IMR-90 (cell line): ENCODE results near the gene TMEM248. TPM values are rescaled to one million over a fixed set of nuclear protein-coding genes. Genes with fewer than 3 reads are reported as not detected.

Experiments
- ATAC-seq: fragments of 200-7000 bp; cut with Tn5 transposase; 2 replicates; pipeline ENCODE4 v1.9.1; 2020; ENCODE audit warnings: low read depth, mild to moderate bottlenecking, moderate library complexity
- BruUV-seq: library from RNA; stranded (reverse); fragments of 400-500 nt; replicated peaks from 2 replicates; lab custom pipeline; 2021; lab: Mats Ljungman, UMichigan
- CTCF ChIA-PET: fragments of 300-600 bp; formaldehyde crosslinking; extraction: SDS; loops from one replicate; lab custom pipeline; 2021; ENCODE audit warnings: antibody characterized with exemption; lab: Yijun Ruan, JAX
- POLR2A ChIA-PET: fragments of 300-600 bp; sonication (Branson Sonifier 250); formaldehyde crosslinking; loops from one replicate; lab custom pipeline; 2022; ENCODE audit warnings: antibody characterized with exemption; ENCODE audit not compliant: unreplicated experiment; lab: Charles Lee
- DNase-seq: peaks from one replicate; pipeline ENCODE4 v3.0.0; 2013
- H2AFZ ChIP-seq: replicated peaks from 2 replicates; pipeline ENCODE3; 2013; ENCODE audit warnings: low read length, mild to moderate bottlenecking; ENCODE audit not compliant: poor library complexity
- H2AK5ac ChIP-seq: 2 replicates; pipeline ENCODE4 v1.6.1; 2013; ENCODE audit warnings: low read depth, low read length, inconsistent platforms
- H2AK9ac ChIP-seq: replicated peaks from 2 replicates; pipeline ENCODE3; 2013; ENCODE audit warnings: mild to moderate bottlenecking, low read depth, low read length, moderate library complexity; ENCODE audit not compliant: poor library complexity
- H2BK120ac ChIP-seq: 2 replicates; pipeline ENCODE4 v1.6.1; 2013; ENCODE audit warnings: low read depth, low read length, inconsistent platforms
- H2BK15ac ChIP-seq: 3 replicates; pipeline ENCODE4 v1.6.1; 2013; ENCODE audit warnings: low read depth, low read length, inconsistent platforms
- H2BK20ac ChIP-seq: 2 replicates; pipeline ENCODE4 v1.6.1; 2013; ENCODE audit warnings: low read depth, mild to moderate bottlenecking, inconsistent platforms, low read length, moderate library complexity
- H2BK5ac ChIP-seq: 2 replicates; pipeline ENCODE4 v1.6.1; 2013; ENCODE audit warnings: mild to moderate bottlenecking, low read depth, low read length, inconsistent platforms; ENCODE audit not compliant: poor library complexity, severe bottlenecking
- H3K14ac ChIP-seq: replicated peaks from 2 replicates; pipeline ENCODE4 v1.6.1; 2013; ENCODE audit warnings: low read depth, low read length, inconsistent platforms
- H3K18ac ChIP-seq: 2 replicates; pipeline ENCODE4 v1.6.1; 2013; ENCODE audit warnings: low read depth, low read length, control low read depth
- H3K23ac ChIP-seq: 2 replicates; pipeline ENCODE4 v1.6.1; 2013; ENCODE audit warnings: low read depth, low read length, inconsistent platforms
- H3K27ac ChIP-seq: 2 replicates; pipeline ENCODE4 v1.5.1; 2013; ENCODE audit warnings: mild to moderate bottlenecking, control low read depth, low read length; ENCODE audit not compliant: insufficient read depth
- H3K27me3 ChIP-seq: 2 replicates; pipeline ENCODE4 v1.6.1; 2013; ENCODE audit warnings: low read length; ENCODE audit not compliant: control insufficient read depth, insufficient read depth
- H3K36me3 ChIP-seq: 2 replicates; pipeline ENCODE4 v1.6.1; 2013; ENCODE audit warnings: low read length, mixed read lengths; ENCODE audit not compliant: control insufficient read depth, insufficient read depth
- H3K4ac ChIP-seq: 2 replicates; pipeline ENCODE4 v1.6.1; 2013; ENCODE audit warnings: low read depth, low read length, inconsistent platforms
- H3K4me1 ChIP-seq: 2 replicates; pipeline ENCODE4 v1.6.1; 2013; ENCODE audit warnings: low read length, mixed read lengths; ENCODE audit not compliant: control insufficient read depth, insufficient read depth
- H3K4me2 ChIP-seq: 2 replicates; pipeline ENCODE4 v1.6.1; 2013; ENCODE audit warnings: low read depth, mild to moderate bottlenecking, control low read depth, low read length, moderate library complexity
- H3K4me3 ChIP-seq: 2 replicates; pipeline ENCODE4 v1.5.1; 2013; ENCODE audit warnings: low read depth, mild to moderate bottlenecking, control low read depth, low read length, moderate library complexity; ENCODE audit not compliant: insufficient read depth
- H3K56ac ChIP-seq: 2 replicates; pipeline ENCODE4 v1.6.1; 2013; ENCODE audit warnings: low read length, inconsistent platforms; ENCODE audit not compliant: insufficient read depth; ENCODE audit errors: extremely low read depth
- H3K79me1 ChIP-seq, 2 experiments: 2 replicates each; pipeline ENCODE4 v1.6.1; 2013; ENCODE audit warnings: low read length in 2 of 2, inconsistent platforms in 1 of 2, low read depth in 1 of 2
- H3K9ac ChIP-seq: 2 replicates; pipeline ENCODE4 v1.6.1; 2013; ENCODE audit warnings: low read depth, low read length, control low read depth
- H3K9me1 ChIP-seq: 2 replicates; pipeline ENCODE4 v1.6.1; 2013; ENCODE audit warnings: low read length, inconsistent platforms; ENCODE audit not compliant: insufficient read depth
- H3K9me3 ChIP-seq: 2 replicates; pipeline ENCODE4 v1.6.1; 2013; ENCODE audit warnings: low read length; ENCODE audit not compliant: control insufficient read depth, insufficient read depth
- H4K20me1 ChIP-seq: 2 replicates; pipeline ENCODE4 v1.6.1; 2013; ENCODE audit warnings: low read length, inconsistent platforms; ENCODE audit not compliant: insufficient read depth
- H4K5ac ChIP-seq: 2 replicates; pipeline ENCODE4 v1.6.1; 2013; ENCODE audit warnings: mild to moderate bottlenecking, low read depth, low read length, control low read depth
- H4K8ac ChIP-seq, 2 experiments: 2 replicates each; pipeline ENCODE4 v1.6.1; 2013; ENCODE audit warnings: low read depth in 2 of 2, low read length in 2 of 2, control low read depth in 1 of 2, inconsistent platforms in 1 of 2
- H4K91ac ChIP-seq: 2 replicates; pipeline ENCODE4 v1.6.1; 2013; ENCODE audit warnings: low read depth, low read length, inconsistent platforms; ENCODE audit not compliant: insufficient read depth
- FOS ChIP-seq: fragments of 150-350 bp; IDR thresholded peaks from 2 replicates; pipeline ENCODE4 v1.6.1; 2016; ENCODE audit warnings: low read depth, low read length
- WGBS, 2 experiments: methylation state at CpG; one replicate each; pipeline versions ENCODE4 v1.1.5 to v1.1.7; 2013; ENCODE audit warnings: missing lambda C conversion rate in 2 of 2; ENCODE audit not compliant: insufficient read length in 1 of 2; ENCODE audit errors: extremely low coverage in 2 of 2; 5-methylcytosine and 5-hydroxymethylcytosine counted together
- dilution Hi-C: fragments of 300-500 bp; cut with HindIII; formaldehyde crosslinking; loops from one replicate; pipeline ENCODE4 v1.14.3; 2018; ENCODE audit warnings: low sequenced_read_pairs; ENCODE audit not compliant: unreplicated experiment
- in situ Hi-C: fragments of 300-500 bp; cut with MboI; formaldehyde crosslinking; loops from 3 replicates; pipeline ENCODE4 v1.14.3; 2019; ENCODE audit warnings: low sequenced_read_pairs, inconsistent platforms, mixed read lengths
- intact Hi-C: fragments of 100-400 bp; cut with micrococcal nuclease; formaldehyde crosslinking; loops from 2 replicates; pipeline ENCODE4 v1.10.0; 2022
- polyA plus RNA-seq, 3 experiments: library from polyadenylated mRNA; depleted of rRNA; stranded (reverse); fragments of >200 nt; gene quantifications; 2 replicates each; pipeline ENCODE4 v1.2.3, GENCODE V29; 2012; ENCODE audit warnings: low replicate concordance in 1 of 3
- total RNA-seq: library from RNA; depleted of rRNA; stranded (reverse); fragments of >200 nt; gene quantifications from 2 replicates; pipeline ENCODE4 v1.2.3, GENCODE V29; 2012

The TMEM248 gene
- total and polyA plus RNA-seq, 2 of the 4 experiments (the other 2 are of a cell fraction), result 103 to 175 TPM

DNA sequence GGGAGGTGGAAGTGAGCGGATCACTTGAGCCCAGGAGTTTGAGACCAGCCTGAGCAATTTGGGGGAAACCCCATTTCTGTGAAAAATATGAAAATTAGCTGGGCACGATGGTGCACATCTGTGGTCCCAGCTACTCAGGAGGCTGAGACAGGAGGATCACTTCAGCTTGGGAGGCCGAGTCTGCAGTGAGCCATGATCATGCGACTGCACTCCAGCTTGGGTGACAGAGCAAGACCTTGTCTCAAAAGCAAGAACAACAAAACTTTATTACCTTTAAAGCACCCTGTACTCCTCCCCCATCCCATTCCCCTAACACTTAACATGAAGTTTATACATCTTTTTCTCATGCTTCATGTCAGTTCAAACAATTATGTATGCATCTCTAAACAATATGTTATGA, 1.3 kb upstream of the TMEM248 start:
- Histone ChIP-seq H2BK20ac (no peak overlapping the region), H2BK5ac (no peak overlapping the region), H4K8ac (no peak overlapping the region; a peak in 1 of 4 replicates), H3K4ac (no peak overlapping the region), H3K36me3 (peaks cover 3% of the 10 kb centered on the region; the same call in 1 of the 2 replicates), H4K91ac (no peak overlapping the region), H3K14ac (no peak overlapping the region), H3K56ac (no peak overlapping the region), H3K79me1 (peaks cover 0 to 24% of the 10 kb centered on the region in 2 experiments; a peak in 3 of 4 replicates), H2AK5ac (no peak overlapping the region), H3K9me3 (no peaks in the 10 kb centered on the region), H2BK120ac (no peak overlapping the region), H3K18ac (no peak overlapping the region), H4K5ac (no peak overlapping the region), H3K23ac (no peak overlapping the region), H3K9ac (no peak overlapping the region), H3K27me3 (no peaks in the 10 kb centered on the region), H2AK9ac (no peak overlapping the region), H2AFZ (no peak overlapping the region), H4K20me1 (peaks cover 21% of the 10 kb centered on the region; the same call in 1 of the 2 replicates), H3K27ac (no peak overlapping the region), H2BK15ac (no peak overlapping the region), H3K4me2 (no peak overlapping the region), H3K4me1 (no peaks in the 10 kb centered on the region), H3K9me1 (peaks cover 4% of the 10 kb centered on the region), H3K4me3 (no peak overlapping the region)
- intact Hi-C loops, result loop anchor here (10.0 kb wide), 1 partner anchor 55 kb away; no protein-coding TSS in a partner anchor
- in situ Hi-C loops, result no loop called here
- dilution Hi-C loops, result no loop called here
- no peak for TF ChIP-seq FOS
- WGBS, 2 experiments, result 100% methylated on average over 2 of the region's 4 CpGs; no CpG with 5 or more reads in 1 of the 2 experiments
- ChIA-PET CTCF (no interaction called here), POLR2A (no interaction called here)
- BruUV-seq, result no TSS peak
- ATAC-seq, result no peak
- no peak for DNase-seq
